PFSK-1 (cell line): ENCODE measurements around the gene NT5C1A. TPM values are rescaled to one million over a fixed set of nuclear protein-coding genes. Genes with fewer than 3 reads are reported as not detected.

Source experiments
- FOXP2 ChIP-seq: optimal IDR thresholded peaks from 2 replicates; pipeline ENCODE3; 2011; ENCODE audit warnings: borderline replicate concordance, control low read depth, inconsistent platforms; ENCODE audit not compliant: insufficient read depth; ENCODE audit errors: extremely low read length, extremely low read depth
- POLR2AphosphoS5 ChIP-seq: IDR thresholded peaks from 2 replicates; pipeline ENCODE4 v1.6.1; 2012; ENCODE audit warnings: low read depth, mild to moderate bottlenecking, control low read depth, low read length, moderate library complexity
- REST ChIP-seq, 2 experiments: IDR thresholded peaks; 2 replicates each; pipeline versions ENCODE4 v1.6.1 to v1.8.0; 2011 to 2012; ENCODE audit warnings: low read depth in 2 of 2, low read length in 2 of 2, control low read depth in 1 of 2, inconsistent platforms in 1 of 2, mild to moderate bottlenecking in 1 of 2, moderate library complexity in 1 of 2; ENCODE audit not compliant: insufficient read depth in 1 of 2
- SIN3A ChIP-seq: IDR thresholded peaks from 2 replicates; pipeline ENCODE4 v1.6.1; 2012; ENCODE audit warnings: mild to moderate bottlenecking, low read length, moderate library complexity, borderline replicate concordance; ENCODE audit not compliant: insufficient read depth
- TAF1 ChIP-seq: IDR thresholded peaks from 2 replicates; pipeline ENCODE4 v1.6.1; 2012; ENCODE audit warnings: low read length, control low read depth, borderline replicate concordance; ENCODE audit not compliant: insufficient read depth
- polyA plus RNA-seq: library from polyadenylated mRNA; unstranded; fragments of >200 nt; gene quantifications from one replicate; pipeline ENCODE4 v1.2.1, GENCODE V29; 2012; ENCODE audit warnings: low read depth, missing spikeins; ENCODE audit not compliant: insufficient read length

The NT5C1A gene
- not detected for polyA plus RNA-seq

DNA sequence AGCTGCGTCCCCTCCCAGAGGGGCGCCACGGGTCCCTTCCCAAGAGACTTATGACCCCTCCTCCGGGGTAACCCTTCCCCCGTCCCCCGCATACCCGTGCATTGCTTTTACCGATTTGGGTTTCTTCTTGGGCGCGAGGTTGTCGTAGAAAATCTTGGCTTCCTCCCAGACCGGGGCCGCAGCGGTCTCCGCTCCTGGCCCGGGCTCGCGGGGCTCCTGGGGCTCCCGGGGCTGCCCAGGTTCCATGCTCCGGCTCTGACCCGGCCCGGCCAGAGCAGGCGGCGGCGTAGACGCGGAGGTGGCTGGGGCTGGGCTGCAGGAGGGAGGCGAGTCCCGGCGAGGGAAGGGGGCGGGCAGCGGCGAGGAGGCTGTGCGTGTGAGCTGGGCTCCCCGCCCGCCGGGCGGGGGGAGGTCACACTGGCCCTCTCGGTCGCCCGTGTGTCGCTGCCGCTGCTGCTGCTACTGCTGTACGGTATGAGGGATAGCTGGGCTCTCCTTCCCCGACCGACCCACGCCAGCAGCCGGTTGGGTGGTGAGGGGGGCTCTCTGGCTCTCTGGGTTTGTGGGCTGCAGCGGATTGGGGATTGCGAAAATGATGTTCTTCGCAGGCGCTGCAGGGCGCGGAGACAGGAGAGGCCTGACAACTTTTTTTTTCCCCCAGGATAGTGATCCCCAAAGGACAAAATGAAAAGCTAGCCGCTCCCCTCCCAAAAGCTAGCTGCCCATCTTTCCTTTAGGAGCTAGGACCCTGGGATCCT is at the start of gene NT5C1A:
Gene NT5C1A, minus strand, starts transcription at position 315 of the 758 bp plus-strand sequence. Its CDS starts 69 bp downstream, at position 246.
- TF ChIP-seq FOXP2 (no peak), REST (IDR thresholded peaks at IDR 0.05; ENCODE audit: insufficient read depth in 1 of 2, low read depth in 2 of 2, low read length in 2 of 2) (no peak), POLR2AphosphoS5 (no peak), SIN3A (no peak)

- TF ChIP-seq TAF1 = no peak
- TF ChIP-seq FOXP2 = no peak
- no peak for TF ChIP-seq POLR2AphosphoS5
- TF ChIP-seq REST (IDR thresholded peaks at IDR 0.05; ENCODE audit: insufficient read depth in 1 of 2, low read depth in 2 of 2, low read length in 2 of 2) = no peak
- no peak for TF ChIP-seq SIN3A
Observed at GRCh38 chr1:39721664-39722063, 49.8 kb upstream of the NT5C1A start.

- no peak for TF ChIP-seq SIN3A
Observed at GRCh38 chr1:39720094-39720999, 48.4 kb upstream of the NT5C1A start.

GRCh38 chr1:39717809-39718208 is 45.9 kb upstream of the NT5C1A start:
- TF ChIP-seq TAF1 (no peak), FOXP2 (no peak), POLR2AphosphoS5 (no peak), SIN3A (no peak), REST (IDR thresholded peaks at IDR 0.05; ENCODE audit: insufficient read depth in 1 of 2, low read depth in 2 of 2, low read length in 2 of 2) (no peak)

- TF ChIP-seq POLR2AphosphoS5 (no peak), SIN3A (no peak), TAF1 (no peak), FOXP2 (no peak)
Observed at GRCh38 chr1:39713557-39713956, 41.6 kb upstream of the NT5C1A start.

GRCh38 chr1:39711966-39712340 is 40.0 kb upstream of the NT5C1A start:
- TF ChIP-seq FOXP2 (no peak), SIN3A (no peak), POLR2AphosphoS5 (no peak), REST (IDR thresholded peaks at IDR 0.05; ENCODE audit: insufficient read depth in 1 of 2, low read depth in 2 of 2, low read length in 2 of 2) (no peak), TAF1 (no peak)
